Pancreas (tissue), 10 donors: ENCODE results near the gene ATP5F1D. TPM values are rescaled to one million over a fixed set of nuclear protein-coding genes. Genes with fewer than 3 reads are reported as not detected.
"Not testable (repeated sequence)": the region's sequence is repeated elsewhere in the genome, so short reads cannot be mapped to it uniquely, and the experiment has no call there.

ENCODE experiments used
- ATAC-seq, 4 donors: fragments of 200-7000 bp; cut with Tn5 transposase; one replicate each; pipeline versions ENCODE4 v1.8.0 to v1.9.1; 2020; ENCODE audit warnings: mild to moderate bottlenecking in 4 of 4, moderate library complexity in 4 of 4
- DNase-seq, 6 donors: peaks; one replicate each; pipeline ENCODE4 v3.0.0-alpha.2; 2020
- FAIRE-seq: peaks from 2 replicates; lab custom pipeline; 2012; peaks lifted over from hg19 to GRCh38; lab: Jason Lieb, UNC
- H3K27ac ChIP-seq, 4 donors: fragments of 200-600 bp; sonication (generic); 1 replicate in 3 of 4; 2 replicates in 1 of 4; pipeline versions ENCODE4 v1.5.0 to v1.8.0; 2020
- H3K27me3 ChIP-seq, 4 donors: fragments of 200-600 bp; one replicate each; pipeline ENCODE4 v1.8.0; 2021
- H3K36me3 ChIP-seq, 3 donors: fragments of 200-600 bp; sonication (generic) in 1 of 3; one replicate each; pipeline versions ENCODE4 v1.5.0 to v1.8.0; 2020 to 2021
- H3K4me1 ChIP-seq, 3 donors: fragments of 200-600 bp; one replicate each; pipeline ENCODE4 v1.8.0; 2021
- H3K4me3 ChIP-seq, 4 donors: fragments of 200-600 bp; sonication (generic) in 2 of 4; one replicate each; pipeline versions ENCODE4 v1.5.0 to v1.8.0; 2020 to 2021
- H3K9me3 ChIP-seq, 4 donors: fragments of 200-600 bp; one replicate each; pipeline ENCODE4 v1.8.0; 2021
- CTCF ChIP-seq, 4 donors: fragments of 200-600 bp; sonication (generic) in 3 of 4; IDR thresholded peaks; one replicate each; pipeline versions ENCODE4 v1.5.0 to v1.8.0; 2021; ENCODE audit warnings: antibody characterized with exemption in 4 of 4
- whole genome bisulfite sequencing, 2 donors: extraction: QIAGEN DNeasy Blood & Tissue Kit; methylation state at CpG; one replicate each; pipeline ENCODE4 v1.1.7; 2013; 5-methylcytosine and 5-hydroxymethylcytosine counted together
- intact Hi-C, 3 donors: fragments of 100-400 bp; cut with DNase I; formaldehyde crosslinking; loops; one replicate each; pipeline versions ENCODE4 v1.11.1 to v1.14.2; 2022
- polyA plus RNA-seq, 2 donors: library from polyadenylated mRNA; stranded (reverse); fragments of 200-250 nt; gene quantifications; one replicate each; pipeline ENCODE4 v1.2.3, GENCODE V29; 2013
- total RNA-seq, 6 donors: library from RNA; stranded (reverse); fragmentation: NEBNext Ultra II Directional in 4 of 6; extraction: Animal tissue kit (Norgen Biotek cat#: 25700) in 4 of 6; gene quantifications; one replicate each; pipeline versions ENCODE4 v1.2.1 to v1.2.4, GENCODE V29; 2021 to 2023
- donor health status: healthy with polysubstance abuse.
- donor health status: DM: no; HTN: no; CAD: no; lungs with moderate emphysema.
- donor health status: DM: no; HTN: no; CAD: no.
- donor health status: control.
- donor health status: control.
- donor health status: Bipolar disorder and iron deficiency.
- donor health status: DM: yes; HTN: yes; CAD: no.
- donor health status: DM: no; HTN: no; CAD: no.
- donor health status: DM: no; HTN: no; CAD: no.
- donor health status: DM: yes; HTN: yes; CAD: no.

The ATP5F1D gene
- total and polyA plus RNA-seq, 8 donors: 97.3 to 515 (median 167) TPM

- H3K36me3 ChIP-seq: no peaks in the 10 kb centered on the region
- intact Hi-C loops: no loop called here
- H3K27ac ChIP-seq: peak overlapping the region; percentile 17 to 76 (median 74)
- no peak for TF ChIP-seq CTCF (IDR thresholded peaks at IDR 0.05)
- peaks cover 13 to 31% (median 30%) of the 10 kb centered on the region in 3 donors for H3K4me1 ChIP-seq
- H3K4me3 ChIP-seq: peak overlapping the region; percentile 58 to 83 (median 76)
- no peaks in the 10 kb centered on the region for H3K9me3 ChIP-seq
- no peaks in the 10 kb centered on the region for H3K27me3 ChIP-seq
- DNase-seq (peak in 4 of 6 donors; percentile 22 to 85 (median 64)), ATAC-seq (no peak), FAIRE-seq (no peak)
- 0 to 1% methylated on average over 44 to 78 of the region's 78 CpGs for WGBS, 2 donors
Observed at GRCh38 chr19:1206150-1206863, 35.2 kb upstream of the ATP5F1D start.

- Histone ChIP-seq H3K9me3 (no peaks in the 10 kb centered on the region), H3K27me3 (no peaks in the 10 kb centered on the region), H3K36me3 (no peaks in the 10 kb centered on the region), H3K4me1 (peaks cover 18 to 32% (median 32%) of the 10 kb centered on the region in 3 donors), H3K4me3 (peak overlapping the region; percentile 58 to 83 (median 76)), H3K27ac (peak overlapping the region; percentile 17 to 76 (median 74))
- intact Hi-C loops: no loop called here
- no peak for TF ChIP-seq CTCF (IDR thresholded peaks at IDR 0.05)
- WGBS, 2 donors: 1% methylated on average over 38 of the region's 38 CpGs
- peak; percentile 2 to 14 (median 8) for ATAC-seq
- peak in 4 of 6 donors; percentile 52 to 83 (median 68) for DNase-seq
- no peak for FAIRE-seq
Observed at GRCh38 chr19:1206864-1207450, 34.6 kb upstream of the ATP5F1D start.

- ATAC-seq, intact Hi-C loops, FAIRE-seq, H3K36me3 ChIP-seq, H3K9me3 ChIP-seq, H3K27me3 ChIP-seq: not testable (repeated sequence)
- peak in 3 of 6 donors; percentile 19 to 56 (median 51) for DNase-seq
- Histone ChIP-seq H3K4me1 (peaks cover 18 to 38% (median 32%) of the 10 kb centered on the region in 3 donors), H3K27ac (peak overlapping the region in 1 of 4 donors; percentile 24), H3K4me3 (peak overlapping the region in 1 of 4 donors; percentile 12)
- WGBS, 2 donors: 62 to 70% methylated on average over 10 of the region's 10 CpGs
Observed at GRCh38 chr19:1208830-1209229, 32.7 kb upstream of the ATP5F1D start.

- H3K27me3 ChIP-seq: no peaks in the 10 kb centered on the region
- TF ChIP-seq CTCF (IDR thresholded peaks at IDR 0.05): no peak
- DNase-seq: peak in 3 of 6 donors; percentile 20 to 63 (median 47)
- no peaks in the 10 kb centered on the region for H3K36me3 ChIP-seq
- H3K4me1 ChIP-seq: peaks cover 23 to 50% (median 41%) of the 10 kb centered on the region in 3 donors
- no peak for ATAC-seq
- H3K9me3 ChIP-seq: no peaks in the 10 kb centered on the region
- no peak for FAIRE-seq
- no peak overlapping the region for H3K27ac ChIP-seq
- no peak overlapping the region for H3K4me3 ChIP-seq
- WGBS, 2 donors: 89 to 90% methylated on average over 13 of the region's 13 CpGs
- intact Hi-C loops: no loop called here
Observed at GRCh38 chr19:1210227-1210538, 31.4 kb upstream of the ATP5F1D start.

- DNase-seq: peak; percentile 82 to 94 (median 92)
- H3K27me3 ChIP-seq: no peaks in the 10 kb centered on the region
- H3K9me3 ChIP-seq: no peaks in the 10 kb centered on the region
- H3K36me3 ChIP-seq: no peaks in the 10 kb centered on the region
- ATAC-seq: peak; percentile 43 to 67 (median 64)
- peak overlapping the region in 2 of 4 donors; percentile 20 to 21 for H3K4me3 ChIP-seq
- peak overlapping the region; percentile 3 to 68 (median 42) for H3K27ac ChIP-seq
- H3K4me1 ChIP-seq: peaks cover 27 to 58% (median 50%) of the 10 kb centered on the region in 3 donors
- 51% methylated on average over 32 to 33 of the region's 33 CpGs for WGBS, 2 donors
- no peak for TF ChIP-seq CTCF (IDR thresholded peaks at IDR 0.05)
- no peak for FAIRE-seq
- intact Hi-C loops: no loop called here
Observed at GRCh38 chr19:1211494-1212234, 29.9 kb upstream of the ATP5F1D start.
